HG03457 (cell line): ENCODE measurements around the gene RARRES2.

Source experiments
- ATAC-seq: cut with Tn5 transposase; IDR thresholded peaks from one replicate; pipeline ENCODE4 v1.9.1; 2021; ENCODE audit warnings: moderate number of reproducible peaks; ENCODE audit not compliant: unreplicated experiment

The RARRES2 gene

DNA sequence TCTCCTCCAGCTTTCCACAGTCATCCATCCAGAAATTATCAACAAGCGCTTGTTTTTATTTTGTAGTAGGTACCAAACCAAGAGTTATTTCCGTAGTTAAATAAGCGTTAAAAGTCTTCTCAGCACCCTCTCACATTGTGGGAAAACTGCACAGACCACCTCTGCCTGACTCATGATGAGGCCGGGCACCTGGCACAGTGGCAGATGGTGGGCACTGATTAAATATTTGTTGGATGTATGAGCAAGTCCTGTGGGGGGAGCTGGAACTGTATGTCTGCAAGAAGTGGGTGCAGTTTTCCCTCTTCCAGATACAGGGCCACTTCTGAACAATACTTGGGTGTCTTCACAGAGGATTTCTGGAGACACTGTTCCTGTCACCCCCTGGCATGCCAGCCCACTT lies 21.9 kb upstream of the RARRES2 start:
- no peak for ATAC-seq

DNA sequence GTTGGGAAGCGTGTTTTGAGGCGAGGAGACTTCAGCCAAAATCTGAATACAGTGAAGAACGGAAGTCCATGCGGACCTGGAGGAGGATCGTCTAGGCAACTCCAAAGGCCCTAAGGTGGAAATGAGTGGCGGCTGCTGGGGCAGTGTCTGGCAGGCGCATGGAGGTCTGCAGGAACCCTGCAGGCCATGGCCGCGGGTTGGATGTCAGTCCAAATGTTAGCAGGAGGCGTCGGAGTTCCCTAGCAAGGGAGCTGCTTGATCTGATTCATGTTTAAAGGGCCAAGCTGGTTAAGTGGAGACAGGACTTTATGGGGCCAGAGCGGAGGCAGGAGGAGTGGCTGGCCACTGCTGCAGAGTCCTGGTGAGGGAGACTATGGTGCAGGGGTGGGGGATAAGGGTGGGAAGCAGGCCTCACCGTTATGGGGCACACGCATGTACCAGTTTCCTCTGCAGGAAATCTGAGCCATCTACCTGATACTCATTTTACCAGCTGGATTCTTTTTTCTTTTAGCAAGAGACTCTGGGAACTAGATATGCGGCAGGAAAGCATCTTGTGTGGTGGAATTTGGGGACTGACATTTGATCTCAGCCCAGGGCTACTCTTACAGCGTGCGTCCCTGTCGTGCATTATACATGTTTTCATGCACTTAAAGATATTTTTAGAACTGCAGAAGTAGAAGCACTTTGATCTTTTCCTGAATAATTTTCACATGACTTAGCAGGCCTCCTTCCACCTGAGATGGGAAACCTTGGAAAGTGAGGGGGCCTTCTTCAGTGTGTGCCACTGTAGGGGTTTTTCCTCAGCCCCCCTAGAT lies 20.6 kb upstream of the RARRES2 start:
- ATAC-seq: no peak

DNA sequence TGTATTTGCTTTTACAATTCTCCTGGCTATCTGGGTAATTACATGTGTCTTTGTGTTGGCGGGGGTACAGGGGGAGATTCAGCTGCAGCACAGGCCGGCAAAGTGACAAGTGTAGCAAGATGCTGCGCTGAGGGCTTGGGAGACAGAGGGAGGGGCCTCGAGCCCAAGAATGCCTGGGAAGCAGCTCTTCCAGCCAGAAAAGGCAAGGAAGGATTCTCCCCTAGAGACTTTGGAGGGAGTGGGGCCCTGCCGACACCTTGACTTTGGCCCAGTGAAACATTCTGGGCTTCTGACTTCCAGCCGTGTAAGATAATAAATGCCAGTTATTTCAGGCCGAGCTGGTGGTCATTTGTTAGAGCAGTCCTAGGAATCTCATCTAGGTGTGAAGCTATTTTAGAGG lies 20.0 kb upstream of the RARRES2 start:
- no peak for ATAC-seq

GRCh38 chr7:150360363-150361058 lies 19.1 kb upstream of the RARRES2 start:
- ATAC-seq: no peak

DNA sequence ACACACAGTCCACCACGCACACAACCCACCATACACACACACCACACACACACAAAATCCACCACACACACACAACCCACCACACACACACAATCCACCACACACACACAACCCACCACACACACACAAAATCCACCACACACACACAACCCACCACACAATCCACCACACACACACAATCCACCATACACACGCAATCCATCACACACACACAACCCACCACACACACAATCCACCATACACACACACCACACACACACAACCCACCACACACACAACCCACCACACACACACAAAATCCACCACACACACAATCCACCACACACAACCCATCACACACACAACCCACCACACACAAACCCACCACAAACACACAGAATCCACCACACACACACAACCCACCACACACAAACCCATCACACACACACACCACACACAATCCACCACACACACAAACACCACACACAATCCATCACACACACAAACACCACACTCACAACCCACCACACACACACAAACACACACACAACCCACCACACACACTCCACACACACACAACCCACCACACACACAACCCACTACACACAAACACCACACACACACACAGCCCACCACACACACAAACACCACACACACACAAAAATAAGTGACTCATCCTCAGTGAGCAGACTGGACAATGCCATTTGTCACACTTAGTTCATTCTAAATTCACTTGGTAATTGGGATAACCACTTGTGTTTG lies 18.4 kb upstream of the RARRES2 start:
- ATAC-seq: no peak

GRCh38 chr7:150358988-150359621 lies 17.7 kb upstream of the RARRES2 start:
- no peak for ATAC-seq

- no peak for ATAC-seq
Observed at GRCh38 chr7:150358433-150358832, 17.0 kb upstream of the RARRES2 start.

GRCh38 chr7:150357771-150358427 lies 16.5 kb upstream of the RARRES2 start:
- no peak for ATAC-seq

DNA sequence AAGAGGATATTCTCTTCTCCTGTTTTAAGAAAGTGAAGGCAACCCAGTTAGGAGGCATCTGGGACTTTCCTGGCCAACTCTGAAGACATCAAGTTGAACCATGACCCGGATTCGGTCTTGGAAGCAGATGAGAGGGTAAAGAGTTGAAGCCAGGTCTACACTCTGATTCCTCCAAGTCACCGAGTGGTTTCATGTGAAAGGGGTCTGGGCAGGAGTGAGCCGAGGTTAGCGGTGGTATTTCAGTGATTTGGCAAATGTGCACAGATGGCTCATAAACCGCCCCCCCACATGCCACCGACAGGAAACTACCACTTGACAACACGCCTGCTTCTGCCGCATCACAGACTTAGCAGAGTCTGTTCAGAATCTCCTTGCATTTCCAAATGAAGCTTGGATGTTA lies 15.8 kb upstream of the RARRES2 start:
- ATAC-seq: no peak

- ATAC-seq: no peak
Observed at GRCh38 chr7:150356265-150356897, 15.0 kb upstream of the RARRES2 start.

GRCh38 chr7:150355666-150356059 lies 14.2 kb upstream of the RARRES2 start:
- ATAC-seq: no peak

- no peak for ATAC-seq
Observed at GRCh38 chr7:150351587-150352194, 10.3 kb upstream of the RARRES2 start.

- ATAC-seq: no peak
Observed at GRCh38 chr7:150346922-150347321, 5.5 kb upstream of the RARRES2 start.

- ATAC-seq: no peak
Observed at GRCh38 chr7:150345012-150345411, 3.6 kb upstream of the RARRES2 start.

- ATAC-seq: no peak
Observed at GRCh38 chr7:150344299-150344698, 2.9 kb upstream of the RARRES2 start.

DNA sequence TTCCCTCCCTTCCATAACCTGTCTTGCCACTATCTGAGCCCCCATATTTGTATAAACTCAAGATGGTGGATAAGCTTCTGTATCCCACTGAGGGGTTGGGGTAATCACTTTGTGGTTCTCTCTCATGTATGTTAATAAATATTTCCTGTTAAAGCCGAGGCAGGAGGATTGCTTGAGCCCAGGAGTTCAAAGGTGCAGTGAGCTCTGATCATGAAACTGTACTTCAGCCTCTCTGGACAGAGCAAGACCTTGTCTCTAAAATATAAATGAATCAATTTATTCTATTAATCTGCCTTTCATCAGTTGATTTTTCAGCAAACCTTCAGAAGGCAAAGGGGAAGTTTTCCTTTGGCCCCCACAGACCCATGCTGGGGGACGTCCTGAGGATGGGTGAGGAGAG lies 1.8 kb upstream of the RARRES2 start:
- ATAC-seq: no peak

- ATAC-seq: no peak
Observed at GRCh38 chr7:150342121-150342408, 636 bp upstream of the RARRES2 start.

- no peak for ATAC-seq
Observed at GRCh38 chr7:150340875-150341262, 560 bp downstream of the RARRES2 start.

DNA sequence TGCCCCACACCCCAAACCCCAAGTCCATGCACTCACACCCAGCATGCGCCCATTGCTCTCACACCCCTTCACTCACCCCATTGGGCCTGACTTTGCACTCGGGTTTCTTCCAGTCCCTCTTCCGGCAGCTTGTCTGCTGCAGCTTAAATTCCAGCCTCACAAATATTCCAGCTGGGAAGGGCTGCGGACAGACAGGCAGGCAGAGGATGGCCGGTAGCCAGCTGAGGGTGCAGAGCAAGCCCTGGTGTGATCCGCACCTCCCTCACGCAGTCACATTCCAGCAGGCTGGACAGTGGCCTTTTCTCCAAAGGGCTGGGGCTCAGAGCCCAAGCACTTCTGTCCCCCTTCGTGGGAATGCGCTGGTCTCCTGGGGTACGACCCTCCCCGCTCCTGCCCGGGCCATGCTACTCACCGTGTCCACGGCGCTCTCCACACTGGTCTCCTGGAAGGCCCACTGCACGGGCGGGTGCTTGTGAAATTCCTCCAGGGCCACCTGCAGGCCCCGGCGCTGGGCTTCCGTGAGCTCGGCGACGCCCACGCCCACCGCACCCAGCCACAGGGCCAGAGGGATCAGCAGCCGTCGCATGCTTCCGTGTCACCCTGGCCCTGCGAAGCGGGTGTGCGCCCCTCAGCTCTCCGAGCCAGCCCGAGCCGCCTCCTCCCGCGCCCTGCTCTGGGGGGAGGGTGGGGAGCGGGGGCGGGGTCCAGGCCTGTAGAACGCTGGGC lies 1.2 kb downstream of the RARRES2 start:
- ATAC-seq: no peak
